HepG2 (cell line): ENCODE measurements around the gene LAMP2. TPM values are rescaled to one million over a fixed set of nuclear protein-coding genes. Genes with fewer than 3 reads are reported as not detected.

ENCODE experiments used
- ATAC-seq: fragments of 200-7000 bp; cut with Tn5 transposase; 3 replicates; pipeline ENCODE4 v1.9.1; 2020; ENCODE audit warnings: mild to moderate bottlenecking, moderate library complexity
- BruUV-seq: library from RNA; stranded (reverse); fragments of 400-500 nt; replicated peaks from 2 replicates; lab custom pipeline; 2021; lab: Mats Ljungman, UMichigan
- CTCF ChIA-PET: fragments of 300-600 bp; formaldehyde crosslinking; extraction: SDS; loops from one replicate; lab custom pipeline; 2021; ENCODE audit warnings: low total read pairs, inconsistent platforms, low intra/inter-chr PET ratio; lab: Yijun Ruan, JAX
- POLR2A ChIA-PET: fragments of 350-600 bp; sonication (Branson Sonifier 250); formaldehyde crosslinking; loops from one replicate; lab custom pipeline; 2020; ENCODE audit warnings: antibody characterized with exemption, inconsistent platforms; lab: Yijun Ruan, JAX
- DNase-seq: peaks from one replicate; pipeline ENCODE4 v3.0.0-alpha.2; 2015; ENCODE audit warnings: low spot score
- FAIRE-seq: peaks from 3 replicates; lab custom pipeline; 2011; peaks lifted over from hg19 to GRCh38; lab: Jason Lieb, UNC
- H2AFZ ChIP-seq: one replicate; pipeline ENCODE4 v1.6.1; 2011; ENCODE audit warnings: low read length, inconsistent platforms
- H3K27ac ChIP-seq: fragments of 300-600 bp; 3 replicates; pipeline ENCODE4 v1.8.0; 2011; ENCODE audit warnings: mixed run types, mild to moderate bottlenecking, mixed read lengths, low read length, inconsistent platforms; ENCODE audit not compliant: insufficient read depth; ENCODE audit errors: extremely low read length
- H3K27me3 ChIP-seq, 2 experiments: fragments of 200-600 bp in 1 of 2; 2 replicates in 1 of 2; 3 replicates in 1 of 2; pipeline versions ENCODE4 v1.6.0 to v1.8.0; 2011; ENCODE audit warnings: low read length in 2 of 2, mild to moderate bottlenecking in 2 of 2, moderate library complexity in 2 of 2, inconsistent platforms in 1 of 2; ENCODE audit not compliant: insufficient read depth in 2 of 2, control insufficient read depth in 1 of 2
- H3K36me3 ChIP-seq, 2 experiments: fragments of 200-600 bp in 1 of 2; replicated peaks in 1 of 2; 2 replicates in 1 of 2; 3 replicates in 1 of 2; pipeline versions ENCODE4 v1.5.1 to v1.8.0; 2011; ENCODE audit warnings: low read length in 2 of 2, inconsistent platforms in 1 of 2; ENCODE audit not compliant: insufficient read depth in 2 of 2, control insufficient read depth in 1 of 2
- H3K4me1 ChIP-seq: 2 replicates; pipeline ENCODE4 v1.5.1; 2012; ENCODE audit warnings: low read length, inconsistent platforms; ENCODE audit not compliant: insufficient read depth
- H3K4me2 ChIP-seq: 2 replicates; pipeline ENCODE4 v1.6.0; 2011; ENCODE audit warnings: low read depth, low read length, inconsistent platforms
- H3K4me3 ChIP-seq, 3 experiments: fragments of 200-600 bp in 1 of 3; sonication (generic), shearing (Covaris generic) in 1 of 3; replicated peaks in 1 of 3; 2 replicates each; pipeline ENCODE4 v1.5.1; 2011 to 2016; ENCODE audit warnings: low read length in 3 of 3, inconsistent platforms in 2 of 3, low read depth in 2 of 3, mild to moderate bottlenecking in 2 of 3, control low read depth in 1 of 3, mixed read lengths in 1 of 3; ENCODE audit not compliant: insufficient read depth in 1 of 3
- H3K79me2 ChIP-seq: one replicate; pipeline ENCODE4 v1.6.1; 2011; ENCODE audit warnings: low read length, inconsistent platforms; ENCODE audit not compliant: insufficient read depth
- H3K9ac ChIP-seq: 2 replicates; pipeline ENCODE4 v1.6.0; 2011; ENCODE audit warnings: mild to moderate bottlenecking, low read depth, low read length, inconsistent platforms; ENCODE audit not compliant: insufficient read depth
- H3K9me3 ChIP-seq: 2 replicates; pipeline ENCODE4 v1.5.1; 2012; ENCODE audit warnings: mild to moderate bottlenecking, low read length
- H4K20me1 ChIP-seq: 2 replicates; pipeline ENCODE4 v1.6.0; 2011; ENCODE audit warnings: inconsistent platforms, mild to moderate bottlenecking, low read length, moderate library complexity; ENCODE audit not compliant: insufficient read depth
- AKAP8 ChIP-seq: sonication (generic); formaldehyde crosslinking; IDR thresholded peaks from 2 replicates; pipeline ENCODE4 v1.5.1; 2020; ENCODE audit warnings: mild to moderate bottlenecking, missing genetic modification reagents
- FOXO4 ChIP-seq: sonication (generic); formaldehyde crosslinking; conservative IDR thresholded peaks from 2 replicates; pipeline ENCODE4 v1.8.1; 2023; ENCODE audit warnings: missing genetic modification reagents
- NFAT5 ChIP-seq: sonication (generic); formaldehyde crosslinking; IDR thresholded peaks from 2 replicates; pipeline ENCODE4 v1.4.0; 2020; ENCODE audit warnings: missing genetic modification reagents
- NR3C1 ChIP-seq: sonication (generic); formaldehyde crosslinking; IDR thresholded peaks from 2 replicates; pipeline ENCODE4 v1.4.0; 2020; ENCODE audit warnings: missing genetic modification reagents
- SALL1 ChIP-seq: sonication (generic); formaldehyde crosslinking; IDR thresholded peaks from 2 replicates; pipeline ENCODE4 v1.8.0; 2022; ENCODE audit warnings: mild to moderate bottlenecking, missing genetic modification reagents
- U2AF2 ChIP-seq: fragments of 200-400 bp; formaldehyde crosslinking; IDR thresholded peaks from 2 replicates; pipeline ENCODE4 v1.6.1; 2017; ENCODE audit warnings: low read depth, mild to moderate bottlenecking, low read length
- ZNF232 ChIP-seq: sonication (generic); formaldehyde crosslinking; IDR thresholded peaks from 2 replicates; pipeline ENCODE4 v1.4.0; 2020; ENCODE audit warnings: missing genetic modification reagents, borderline replicate concordance
- ZNF296 ChIP-seq: sonication (generic); formaldehyde crosslinking; conservative IDR thresholded peaks from 2 replicates; pipeline ENCODE4 v1.5.0; 2020; ENCODE audit warnings: mild to moderate bottlenecking, missing genetic modification reagents
- ZNF556 ChIP-seq: sonication (generic); formaldehyde crosslinking; IDR thresholded peaks from 2 replicates; pipeline ENCODE4 v1.4.0; 2020; ENCODE audit warnings: mild to moderate bottlenecking, missing genetic modification reagents, borderline replicate concordance
- ZSCAN30 ChIP-seq: sonication (generic); formaldehyde crosslinking; IDR thresholded peaks from 2 replicates; pipeline ENCODE4 v1.5.0; 2020; ENCODE audit warnings: mild to moderate bottlenecking, missing genetic modification reagents
- in situ Hi-C: cut with HindIII; loops from 2 replicates; pipeline ENCODE4 v1.10.0; 2017; ENCODE audit warnings: low pct_unique_long_range_greater_than_20kb; ENCODE audit not compliant: extremely low pct_ligation_motif_present
- intact Hi-C: fragments of 100-400 bp; cut with micrococcal nuclease; formaldehyde crosslinking; loops from one replicate; pipeline ENCODE4 v1.10.0; 2022; ENCODE audit not compliant: unreplicated experiment
- polyA plus RNA-seq, 8 experiments: library from polyadenylated mRNA; depleted of rRNA in 3 of 8; stranded (reverse) in 7 of 8; unstranded in 1 of 8; fragments of >200 nt; fragmentation: Illumina TruSeq in 4 of 8; extraction: Trizol in 4 of 8; gene quantifications; 2 replicates each; pipeline versions ENCODE4 v1.2.1 to v1.2.3, GENCODE V29; 2011 to 2016; ENCODE audit warnings: low read depth in 4 of 8, missing spikeins in 1 of 8, mixed read lengths in 1 of 8; ENCODE audit not compliant: insufficient read depth in 1 of 8
- total RNA-seq, 5 experiments: library from RNA; depleted of rRNA; stranded (reverse); fragments of >200 nt; fragmentation: Illumina TruSeq; extraction: Trizol; gene quantifications; 2 replicates each; pipeline ENCODE4 v1.2.3, GENCODE V29; 2016; ENCODE audit warnings: low read depth in 1 of 5
- TF ChIP-seq, protein P1 (sequence below), 2 experiments: IDR thresholded peaks; 2 replicates each; pipeline ENCODE4 v1.6.1; 2011 to 2012; ENCODE audit warnings: low read length in 2 of 2, borderline replicate concordance in 1 of 2, low read depth in 1 of 2, mild to moderate bottlenecking in 1 of 2, moderate library complexity in 1 of 2
- TF ChIP-seq, protein P2 (sequence below): sonication (generic); formaldehyde crosslinking; IDR thresholded peaks from 2 replicates; pipeline ENCODE4 v1.5.0; 2020; ENCODE audit warnings: missing genetic modification reagents

Gene LAMP2
- total and polyA plus RNA-seq, 2 of the 13 experiments (the other 11 are each of a cell fraction or from before 2014, with no cell fraction given) = 127 to 170 TPM

- Histone ChIP-seq H3K4me2 (no peak overlapping the region), H3K27ac (no peak overlapping the region), H4K20me1 (peaks cover 9% of the 10 kb centered on the region; the same call in 1 of the 2 replicates), H3K27me3 (no peaks in the 10 kb centered on the region), H3K4me1 (peaks cover 25% of the 10 kb centered on the region), H3K9me3 (no peaks in the 10 kb centered on the region), H2AFZ (no peak overlapping the region), H3K9ac (no peak overlapping the region), H3K79me2 (peaks cover 61% of the 10 kb centered on the region), H3K4me3 (no peak overlapping the region), H3K36me3 (peaks cover 0 to 6% of the 10 kb centered on the region in 2 experiments; a peak in 1 of 5 replicates)
- no peak for DNase-seq
- ChIA-PET CTCF (no interaction called here), POLR2A (no interaction called here)
- no TSS peak for BruUV-seq
- no peak for ATAC-seq
- no peak for FAIRE-seq
- in situ Hi-C loops = loop anchor here (25.0 kb wide), 1 partner anchor 222 kb away; no protein-coding TSS in a partner anchor
- intact Hi-C loops = no loop called here
- TF ChIP-seq AKAP8 (CRISPR knock-in tag) (no peak), ZNF296 (CRISPR knock-in tag) (no peak), NR3C1 (CRISPR knock-in tag) (no peak), NFAT5 (no peak), SALL1 (CRISPR knock-in tag) (no peak), ZNF232 (CRISPR knock-in tag) (no peak), ZSCAN30 (CRISPR knock-in tag) (no peak), U2AF2 (no peak), FOXO4 (CRISPR knock-in tag) (no peak), ZNF556 (CRISPR knock-in tag) (no peak)
- TF ChIP-seq, protein P1, sequence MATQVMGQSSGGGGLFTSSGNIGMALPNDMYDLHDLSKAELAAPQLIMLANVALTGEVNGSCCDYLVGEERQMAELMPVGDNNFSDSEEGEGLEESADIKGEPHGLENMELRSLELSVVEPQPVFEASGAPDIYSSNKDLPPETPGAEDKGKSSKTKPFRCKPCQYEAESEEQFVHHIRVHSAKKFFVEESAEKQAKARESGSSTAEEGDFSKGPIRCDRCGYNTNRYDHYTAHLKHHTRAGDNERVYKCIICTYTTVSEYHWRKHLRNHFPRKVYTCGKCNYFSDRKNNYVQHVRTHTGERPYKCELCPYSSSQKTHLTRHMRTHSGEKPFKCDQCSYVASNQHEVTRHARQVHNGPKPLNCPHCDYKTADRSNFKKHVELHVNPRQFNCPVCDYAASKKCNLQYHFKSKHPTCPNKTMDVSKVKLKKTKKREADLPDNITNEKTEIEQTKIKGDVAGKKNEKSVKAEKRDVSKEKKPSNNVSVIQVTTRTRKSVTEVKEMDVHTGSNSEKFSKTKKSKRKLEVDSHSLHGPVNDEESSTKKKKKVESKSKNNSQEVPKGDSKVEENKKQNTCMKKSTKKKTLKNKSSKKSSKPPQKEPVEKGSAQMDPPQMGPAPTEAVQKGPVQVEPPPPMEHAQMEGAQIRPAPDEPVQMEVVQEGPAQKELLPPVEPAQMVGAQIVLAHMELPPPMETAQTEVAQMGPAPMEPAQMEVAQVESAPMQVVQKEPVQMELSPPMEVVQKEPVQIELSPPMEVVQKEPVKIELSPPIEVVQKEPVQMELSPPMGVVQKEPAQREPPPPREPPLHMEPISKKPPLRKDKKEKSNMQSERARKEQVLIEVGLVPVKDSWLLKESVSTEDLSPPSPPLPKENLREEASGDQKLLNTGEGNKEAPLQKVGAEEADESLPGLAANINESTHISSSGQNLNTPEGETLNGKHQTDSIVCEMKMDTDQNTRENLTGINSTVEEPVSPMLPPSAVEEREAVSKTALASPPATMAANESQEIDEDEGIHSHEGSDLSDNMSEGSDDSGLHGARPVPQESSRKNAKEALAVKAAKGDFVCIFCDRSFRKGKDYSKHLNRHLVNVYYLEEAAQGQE (IDR thresholded peaks at IDR 0.05; ENCODE audit: borderline replicate concordance in 1 of 2, low read depth in 1 of 2, low read length in 2 of 2) = no peak
- TF ChIP-seq, protein P2, sequence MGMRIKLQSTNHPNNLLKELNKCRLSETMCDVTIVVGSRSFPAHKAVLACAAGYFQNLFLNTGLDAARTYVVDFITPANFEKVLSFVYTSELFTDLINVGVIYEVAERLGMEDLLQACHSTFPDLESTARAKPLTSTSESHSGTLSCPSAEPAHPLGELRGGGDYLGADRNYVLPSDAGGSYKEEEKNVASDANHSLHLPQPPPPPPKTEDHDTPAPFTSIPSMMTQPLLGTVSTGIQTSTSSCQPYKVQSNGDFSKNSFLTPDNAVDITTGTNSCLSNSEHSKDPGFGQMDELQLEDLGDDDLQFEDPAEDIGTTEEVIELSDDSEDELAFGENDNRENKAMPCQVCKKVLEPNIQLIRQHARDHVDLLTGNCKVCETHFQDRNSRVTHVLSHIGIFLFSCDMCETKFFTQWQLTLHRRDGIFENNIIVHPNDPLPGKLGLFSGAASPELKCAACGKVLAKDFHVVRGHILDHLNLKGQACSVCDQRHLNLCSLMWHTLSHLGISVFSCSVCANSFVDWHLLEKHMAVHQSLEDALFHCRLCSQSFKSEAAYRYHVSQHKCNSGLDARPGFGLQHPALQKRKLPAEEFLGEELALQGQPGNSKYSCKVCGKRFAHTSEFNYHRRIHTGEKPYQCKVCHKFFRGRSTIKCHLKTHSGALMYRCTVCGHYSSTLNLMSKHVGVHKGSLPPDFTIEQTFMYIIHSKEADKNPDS (CRISPR knock-in tag) = no peak
Observed at GRCh38 chrX:120459309-120459708, 9.8 kb downstream of the LAMP2 start.
